ENCODE results near the gene THOC2. TPM values are rescaled to one million over a fixed set of nuclear protein-coding genes. Genes with fewer than 3 reads are reported as not detected.

THOC2 gene
- total RNA-seq, 4 donors from 2014 or later, result 111 to 154 (median 114) TPM

- H3K9me3 ChIP-seq, result no peaks in the 10 kb centered on the region
- no peak overlapping the region for H3K27ac ChIP-seq
- TF ChIP-seq POLR2A (IDR thresholded peaks at IDR 0.05), result no peak
- TF ChIP-seq, protein P1, sequence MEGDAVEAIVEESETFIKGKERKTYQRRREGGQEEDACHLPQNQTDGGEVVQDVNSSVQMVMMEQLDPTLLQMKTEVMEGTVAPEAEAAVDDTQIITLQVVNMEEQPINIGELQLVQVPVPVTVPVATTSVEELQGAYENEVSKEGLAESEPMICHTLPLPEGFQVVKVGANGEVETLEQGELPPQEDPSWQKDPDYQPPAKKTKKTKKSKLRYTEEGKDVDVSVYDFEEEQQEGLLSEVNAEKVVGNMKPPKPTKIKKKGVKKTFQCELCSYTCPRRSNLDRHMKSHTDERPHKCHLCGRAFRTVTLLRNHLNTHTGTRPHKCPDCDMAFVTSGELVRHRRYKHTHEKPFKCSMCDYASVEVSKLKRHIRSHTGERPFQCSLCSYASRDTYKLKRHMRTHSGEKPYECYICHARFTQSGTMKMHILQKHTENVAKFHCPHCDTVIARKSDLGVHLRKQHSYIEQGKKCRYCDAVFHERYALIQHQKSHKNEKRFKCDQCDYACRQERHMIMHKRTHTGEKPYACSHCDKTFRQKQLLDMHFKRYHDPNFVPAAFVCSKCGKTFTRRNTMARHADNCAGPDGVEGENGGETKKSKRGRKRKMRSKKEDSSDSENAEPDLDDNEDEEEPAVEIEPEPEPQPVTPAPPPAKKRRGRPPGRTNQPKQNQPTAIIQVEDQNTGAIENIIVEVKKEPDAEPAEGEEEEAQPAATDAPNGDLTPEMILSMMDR (IDR thresholded peaks at IDR 0.05), result no peak
- DNase-seq, result no peak
- no peaks in the 10 kb centered on the region for H3K27me3 ChIP-seq
- H3K4me3 ChIP-seq, result no peak overlapping the region
- H3K4me1 ChIP-seq, result no peaks in the 10 kb centered on the region
- H3K36me3 ChIP-seq, result peaks cover 0 to 32% (median 0%) of the 10 kb centered on the region in 3 donors
These were observed 107.4 kb downstream of the THOC2 start for GRCh38 chrX:123625477-123625876.

DNA sequence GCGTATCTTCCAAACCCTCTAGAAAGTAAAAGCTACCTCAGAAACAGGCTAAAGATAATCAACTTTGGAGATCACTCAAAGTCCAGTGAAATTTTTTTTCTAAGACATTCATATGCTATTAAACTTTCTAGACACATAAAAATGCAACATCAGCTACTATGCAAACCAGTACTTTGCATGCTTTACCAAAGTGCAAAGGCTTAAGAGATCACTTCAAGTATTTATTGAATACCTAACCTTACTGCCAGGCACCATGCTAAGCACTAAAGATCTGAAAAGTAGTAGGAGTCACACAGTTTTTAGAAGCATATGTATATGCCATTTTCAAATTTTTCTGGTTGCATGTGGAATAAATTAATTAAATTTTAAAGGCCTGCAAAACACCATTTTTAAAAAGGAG, 115.8 kb downstream of the THOC2 start:
- H3K4me1 ChIP-seq, result no peaks in the 10 kb centered on the region
- no peak for DNase-seq
- no peaks in the 10 kb centered on the region for H3K27me3 ChIP-seq
- no peak overlapping the region for H3K4me3 ChIP-seq
- TF ChIP-seq, protein P1 (IDR thresholded peaks at IDR 0.05), result no peak
- TF ChIP-seq POLR2A (IDR thresholded peaks at IDR 0.05), result no peak
- H3K27ac ChIP-seq, result no peak overlapping the region
- H3K36me3 ChIP-seq, result peaks cover 0 to 13% (median 0%) of the 10 kb centered on the region in 3 donors
- no peaks in the 10 kb centered on the region for H3K9me3 ChIP-seq

GRCh38 chrX:123610915-123611314, 121.9 kb downstream of the THOC2 start:
- DNase-seq, result no peak
- Histone ChIP-seq H3K36me3 (peaks cover 0 to 4% (median 0%) of the 10 kb centered on the region in 3 donors), H3K9me3 (no peaks in the 10 kb centered on the region), H3K4me3 (no peak overlapping the region), H3K27ac (no peak overlapping the region), H3K27me3 (no peaks in the 10 kb centered on the region), H3K4me1 (no peaks in the 10 kb centered on the region)
- TF ChIP-seq, protein P1 (IDR thresholded peaks at IDR 0.05), result no peak
- TF ChIP-seq POLR2A (IDR thresholded peaks at IDR 0.05), result no peak

DNA sequence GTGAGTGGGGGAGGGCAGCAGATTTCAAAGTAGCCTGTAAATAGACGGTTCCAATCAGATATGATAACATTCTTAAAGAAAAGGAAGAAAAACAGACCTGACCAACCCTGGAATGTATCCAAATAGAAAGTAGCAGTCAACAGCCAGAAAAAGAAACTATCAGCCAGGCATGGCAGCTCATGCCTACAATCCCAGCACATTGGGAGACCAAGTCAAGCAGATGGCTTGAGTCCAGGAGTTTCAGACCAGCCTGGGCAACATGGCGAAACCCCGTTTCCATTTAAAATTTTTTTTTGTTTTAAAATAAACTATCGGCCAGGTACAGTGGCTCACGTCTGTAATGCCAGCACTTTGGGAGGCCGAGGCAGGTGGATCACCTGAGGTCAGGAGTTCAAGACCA, 125.0 kb downstream of the THOC2 start:
- Histone ChIP-seq H3K9me3 (no peaks in the 10 kb centered on the region), H3K36me3 (peaks cover 0 to 13% (median 0%) of the 10 kb centered on the region in 3 donors), H3K27ac (no peak overlapping the region), H3K4me3 (no peak overlapping the region), H3K27me3 (no peaks in the 10 kb centered on the region), H3K4me1 (no peaks in the 10 kb centered on the region)
- no peak for DNase-seq
- no peak for TF ChIP-seq POLR2A (IDR thresholded peaks at IDR 0.05)
- TF ChIP-seq, protein P1 (IDR thresholded peaks at IDR 0.05), result no peak

- no peak for TF ChIP-seq POLR2A (IDR thresholded peaks at IDR 0.05)
- TF ChIP-seq, protein P1 (IDR thresholded peaks at IDR 0.05), result no peak
- DNase-seq, result no peak
These were observed 125.6 kb downstream of the THOC2 start for GRCh38 chrX:123607270-123607669.

DNA sequence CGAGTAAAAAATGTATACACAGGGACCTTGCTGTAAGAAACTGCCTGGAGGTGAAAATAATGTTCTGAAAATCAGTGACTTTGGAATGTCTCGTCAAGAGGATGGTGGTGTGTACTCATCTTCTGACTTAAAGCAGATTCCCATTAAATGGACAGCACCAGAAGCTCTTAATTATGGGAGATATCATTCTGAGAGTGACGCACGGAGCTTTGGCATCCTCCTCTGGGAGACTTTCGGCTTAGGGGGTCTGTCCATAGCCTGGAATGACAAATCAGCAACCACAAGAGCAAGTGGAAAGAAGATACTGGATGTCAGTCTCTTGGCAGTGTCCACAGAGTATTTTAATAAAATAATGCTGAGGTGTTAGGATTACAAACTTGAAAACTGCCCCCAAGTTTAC, 129.4 kb downstream of the THOC2 start:
- H3K36me3 ChIP-seq, result peaks cover 0 to 22% (median 0%) of the 10 kb centered on the region in 3 donors
- H3K4me3 ChIP-seq, result no peak overlapping the region
- TF ChIP-seq, protein P1 (IDR thresholded peaks at IDR 0.05), result no peak
- TF ChIP-seq POLR2A (IDR thresholded peaks at IDR 0.05), result no peak
- H3K27me3 ChIP-seq, result no peaks in the 10 kb centered on the region
- DNase-seq, result no peak
- H3K27ac ChIP-seq, result no peak overlapping the region
- H3K4me1 ChIP-seq, result no peaks in the 10 kb centered on the region
- H3K9me3 ChIP-seq, result no peaks in the 10 kb centered on the region

More at GRCh38 chrX:123607270-123607669, 125.6 kb downstream of the THOC2 start:
- Histone ChIP-seq H3K9me3 (no peaks in the 10 kb centered on the region), H3K4me1 (no peaks in the 10 kb centered on the region), H3K36me3 (peaks cover 0 to 19% (median 0%) of the 10 kb centered on the region in 3 donors), H3K27me3 (no peaks in the 10 kb centered on the region), H3K27ac (no peak overlapping the region), H3K4me3 (no peak overlapping the region)
